Measurements from ENCODE around the gene KRTAP10-6.

The KRTAP10-6 gene

GRCh38 chr21:44567481-44568171, 24.7 kb downstream of the KRTAP10-6 start:
- no peak for TF ChIP-seq CTCF (IDR thresholded peaks at IDR 0.05)

- no peak for TF ChIP-seq CTCF (IDR thresholded peaks at IDR 0.05)
These were observed 25.9 kb downstream of the KRTAP10-6 start for GRCh38 chr21:44566403-44566802.

- no peak for TF ChIP-seq CTCF (IDR thresholded peaks at IDR 0.05)
These were observed 27.3 kb downstream of the KRTAP10-6 start for GRCh38 chr21:44564886-44565598.

GRCh38 chr21:44564099-44564498, 28.2 kb downstream of the KRTAP10-6 start:
- no peak for TF ChIP-seq CTCF (IDR thresholded peaks at IDR 0.05)

- no peak for TF ChIP-seq CTCF (IDR thresholded peaks at IDR 0.05)
These were observed 33.6 kb downstream of the KRTAP10-6 start, which contains the start of gene KRTAP10-3 for GRCh38 chr21:44558695-44559094. Gene KRTAP10-3, minus strand, starts transcription at chr21:44558795. Its CDS starts 80 bp downstream, at chr21:44558715.

GRCh38 chr21:44557491-44558328, 34.6 kb downstream of the KRTAP10-6 start:
- TF ChIP-seq CTCF (IDR thresholded peaks at IDR 0.05), result no peak

GRCh38 chr21:44556879-44557278, 35.4 kb downstream of the KRTAP10-6 start:
- no peak for TF ChIP-seq CTCF (IDR thresholded peaks at IDR 0.05)

Data from LNCAP (cell line).